ENCODE results near the gene NEU4. TPM values are rescaled to one million over a fixed set of nuclear protein-coding genes. Genes with fewer than 3 reads are reported as not detected.
"Not testable (repeated sequence)": the region's sequence is repeated elsewhere in the genome, so short reads cannot be mapped to it uniquely, and the experiment has no call there.

The NEU4 gene
- polyA plus RNA-seq, 1 experiment = not detected

GRCh38 chr2:241833101-241833663 is 24.2 kb downstream of the NEU4 start:
- peak; percentile 75 for DNase-seq (ENCODE audit: low read depth)
- TF ChIP-seq, protein P1, sequence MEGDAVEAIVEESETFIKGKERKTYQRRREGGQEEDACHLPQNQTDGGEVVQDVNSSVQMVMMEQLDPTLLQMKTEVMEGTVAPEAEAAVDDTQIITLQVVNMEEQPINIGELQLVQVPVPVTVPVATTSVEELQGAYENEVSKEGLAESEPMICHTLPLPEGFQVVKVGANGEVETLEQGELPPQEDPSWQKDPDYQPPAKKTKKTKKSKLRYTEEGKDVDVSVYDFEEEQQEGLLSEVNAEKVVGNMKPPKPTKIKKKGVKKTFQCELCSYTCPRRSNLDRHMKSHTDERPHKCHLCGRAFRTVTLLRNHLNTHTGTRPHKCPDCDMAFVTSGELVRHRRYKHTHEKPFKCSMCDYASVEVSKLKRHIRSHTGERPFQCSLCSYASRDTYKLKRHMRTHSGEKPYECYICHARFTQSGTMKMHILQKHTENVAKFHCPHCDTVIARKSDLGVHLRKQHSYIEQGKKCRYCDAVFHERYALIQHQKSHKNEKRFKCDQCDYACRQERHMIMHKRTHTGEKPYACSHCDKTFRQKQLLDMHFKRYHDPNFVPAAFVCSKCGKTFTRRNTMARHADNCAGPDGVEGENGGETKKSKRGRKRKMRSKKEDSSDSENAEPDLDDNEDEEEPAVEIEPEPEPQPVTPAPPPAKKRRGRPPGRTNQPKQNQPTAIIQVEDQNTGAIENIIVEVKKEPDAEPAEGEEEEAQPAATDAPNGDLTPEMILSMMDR (IDR thresholded peaks at IDR 0.05; ENCODE audit: insufficient read depth, low read depth, low read length) = no peak
- ChIA-PET CTCF (no interaction called here), POLR2A (no interaction called here)
- Histone ChIP-seq H3K27me3 (ENCODE audit: control insufficient read depth, insufficient read depth, low read length) (peaks cover 8% of the 10 kb centered on the region), H3K36me3 (ENCODE audit: control insufficient read depth, insufficient read depth, low read length) (no peaks in the 10 kb centered on the region), H3K4me3 (ENCODE audit: low read depth, low read length) (no peak overlapping the region)

DNA sequence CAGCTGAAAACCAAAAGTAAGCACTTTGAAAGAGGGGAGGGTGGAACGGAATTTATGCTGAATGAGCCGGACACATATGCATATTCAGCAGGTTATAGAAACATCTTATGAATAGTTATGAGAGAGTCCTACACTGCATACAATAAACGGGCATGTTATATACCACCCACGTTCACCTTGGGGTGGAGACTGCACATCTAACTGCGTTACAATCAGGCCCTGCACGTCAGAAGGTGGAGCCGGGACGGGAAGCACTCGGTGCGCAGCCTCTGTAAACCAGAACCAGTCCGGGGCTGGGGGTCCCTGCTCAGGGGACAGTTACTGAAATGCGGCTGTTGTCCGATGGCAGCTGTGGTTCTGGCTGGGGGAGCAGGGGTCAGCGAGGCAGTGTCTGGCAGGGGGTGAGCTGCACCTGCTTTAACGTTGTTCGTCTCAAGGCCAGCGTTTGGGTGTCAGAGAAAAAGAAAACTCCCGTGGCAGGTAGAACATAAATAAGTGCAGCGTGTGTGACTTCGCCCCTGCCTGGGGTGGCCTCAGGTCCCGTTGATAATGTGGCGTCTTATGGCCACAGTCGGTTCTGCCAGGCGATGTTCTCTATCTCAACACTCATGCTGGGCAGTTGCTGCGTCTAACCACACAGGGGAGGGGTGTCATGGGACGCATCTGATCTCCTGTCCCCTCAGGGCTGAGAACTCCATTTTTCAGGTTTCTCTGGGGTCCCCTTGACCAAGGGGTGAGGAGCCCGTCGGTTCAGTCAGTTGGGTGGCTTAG is 24.9 kb downstream of the NEU4 start:
- POLR2A ChIA-PET; H3K36me3 ChIP-seq (ENCODE audit: control insufficient read depth, insufficient read depth, low read length); DNase-seq (ENCODE audit: low read depth); H3K27me3 ChIP-seq (ENCODE audit: control insufficient read depth, insufficient read depth, low read length); H3K4me3 ChIP-seq (ENCODE audit: low read depth, low read length): not testable (repeated sequence)
- CTCF ChIA-PET = interaction anchor here (0.7 to 1.4 kb wide), 2 partner anchors 8 to 10 kb away, joined by 3 to 4 read pairs; no protein-coding TSS in a partner anchor

DNA sequence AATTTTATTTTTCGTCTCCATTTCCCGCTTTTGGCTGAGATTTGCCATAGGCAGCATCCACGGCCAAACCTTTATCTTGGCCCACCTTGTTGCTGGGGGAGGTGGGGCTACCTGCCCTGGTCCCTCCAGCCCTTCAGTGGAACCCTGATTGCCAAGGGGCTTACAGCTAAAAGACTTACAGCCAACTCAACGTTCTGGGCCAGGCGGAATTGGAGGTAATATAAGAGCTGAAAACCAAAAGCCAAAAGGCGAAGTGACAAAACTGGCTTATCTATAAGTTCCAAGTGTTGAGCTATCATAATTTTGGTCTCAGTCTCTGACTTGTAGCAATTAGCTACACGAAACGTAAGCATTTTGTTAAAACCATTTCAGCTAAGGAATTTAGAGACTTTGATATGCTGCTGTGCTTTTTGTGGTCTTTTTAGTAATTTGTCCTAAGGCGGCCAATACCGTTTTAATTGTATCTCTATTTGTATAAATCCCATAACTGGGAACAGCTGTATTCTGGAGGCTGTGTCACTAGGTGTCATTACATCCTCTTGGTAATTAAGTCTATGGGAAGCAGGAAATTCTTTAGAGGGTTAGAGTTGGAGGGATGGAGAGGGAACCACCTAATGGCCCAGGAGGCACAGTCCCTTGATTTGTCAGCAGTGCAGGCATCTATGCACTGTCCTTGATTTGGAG is 25.7 kb downstream of the NEU4 start:
- DNase-seq (ENCODE audit: low read depth) = no peak
- Histone ChIP-seq H3K4me3 (ENCODE audit: low read depth, low read length) (no peak overlapping the region), H3K27me3 (ENCODE audit: control insufficient read depth, insufficient read depth, low read length) (peaks cover 8% of the 10 kb centered on the region), H3K36me3 (ENCODE audit: control insufficient read depth, insufficient read depth, low read length) (no peaks in the 10 kb centered on the region)
- ChIA-PET POLR2A (no interaction called here), CTCF (interaction anchor here (0.7 to 1.4 kb wide), 3 partner anchors 9 to 44 kb away, joined by 3 to 6 read pairs (median 4); no protein-coding TSS in a partner anchor)
- TF ChIP-seq, protein P1 (IDR thresholded peaks at IDR 0.05; ENCODE audit: insufficient read depth, low read depth, low read length) = no peak

DNA sequence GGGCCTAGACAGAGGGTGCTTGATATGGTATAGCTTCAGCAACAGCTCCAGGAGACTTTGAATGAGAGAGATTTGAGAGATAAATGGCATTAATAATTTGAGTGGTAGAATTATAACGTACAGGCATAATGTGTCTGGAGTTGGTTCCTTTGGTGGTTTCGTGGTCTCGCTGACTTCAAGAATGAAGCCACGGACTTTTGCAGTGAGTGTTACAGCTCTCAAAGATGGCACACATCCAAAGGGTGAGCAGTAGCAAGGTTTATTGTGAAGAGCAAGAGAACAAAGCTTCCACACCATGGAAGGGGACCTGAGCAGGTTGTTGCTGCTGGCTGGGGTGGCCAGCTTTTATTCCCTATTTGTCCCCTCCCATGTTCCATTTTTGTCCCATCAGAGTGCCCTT is 26.6 kb downstream of the NEU4 start:
- Histone ChIP-seq H3K27me3 (ENCODE audit: control insufficient read depth, insufficient read depth, low read length) (peaks cover 8% of the 10 kb centered on the region), H3K36me3 (ENCODE audit: control insufficient read depth, insufficient read depth, low read length) (no peaks in the 10 kb centered on the region), H3K4me3 (ENCODE audit: low read depth, low read length) (no peak overlapping the region)
- TF ChIP-seq, protein P1 (IDR thresholded peaks at IDR 0.05; ENCODE audit: insufficient read depth, low read depth, low read length) = no peak
- CTCF ChIA-PET = interaction anchor here (1.4 kb wide), 2 partner anchors 10 to 43 kb away, joined by 3 to 6 read pairs; no protein-coding TSS in a partner anchor
- DNase-seq (ENCODE audit: low read depth) = no peak
- POLR2A ChIA-PET = no interaction called here

DNA sequence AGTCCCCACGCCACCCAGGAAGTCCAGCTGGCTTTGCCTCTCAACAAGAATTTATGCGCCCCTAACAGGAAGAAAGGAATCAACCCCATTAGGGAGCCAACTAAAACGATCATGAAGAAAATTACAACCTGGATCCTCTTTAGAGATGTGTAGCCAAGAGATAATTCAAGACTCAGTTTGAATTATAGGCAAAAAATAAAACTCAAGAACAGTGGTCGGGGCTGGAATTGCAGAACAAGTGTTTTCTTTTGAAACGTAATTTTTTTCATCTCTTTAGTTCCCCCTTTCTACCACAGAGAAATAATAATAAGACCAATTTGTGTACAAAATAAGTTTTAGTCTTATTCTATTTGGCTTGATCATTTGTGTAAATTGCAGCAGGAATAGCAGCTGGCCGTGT is 27.3 kb downstream of the NEU4 start:
- H3K4me3 ChIP-seq (ENCODE audit: low read depth, low read length) = no peak overlapping the region
- TF ChIP-seq, protein P1 (IDR thresholded peaks at IDR 0.05; ENCODE audit: insufficient read depth, low read depth, low read length) = no peak
- peaks cover 8% of the 10 kb centered on the region for H3K27me3 ChIP-seq (ENCODE audit: control insufficient read depth, insufficient read depth, low read length)
- CTCF ChIA-PET = interaction anchor here (1.4 kb wide), 1 partner anchor 43 kb away, joined by 6 read pairs; no protein-coding TSS in a partner anchor
- POLR2A ChIA-PET = no interaction called here
- no peaks in the 10 kb centered on the region for H3K36me3 ChIP-seq (ENCODE audit: control insufficient read depth, insufficient read depth, low read length)
- DNase-seq (ENCODE audit: low read depth) = no peak
